ENCODE results near the gene FOXP1.

Gene FOXP1

GRCh38 chr3:71002298-71002697, 581.2 kb downstream of the FOXP1 start:
- no peak overlapping the region for H3K27ac ChIP-seq
- no peak for TF ChIP-seq CTCF (conservative IDR thresholded peaks at IDR 0.05)

DNA sequence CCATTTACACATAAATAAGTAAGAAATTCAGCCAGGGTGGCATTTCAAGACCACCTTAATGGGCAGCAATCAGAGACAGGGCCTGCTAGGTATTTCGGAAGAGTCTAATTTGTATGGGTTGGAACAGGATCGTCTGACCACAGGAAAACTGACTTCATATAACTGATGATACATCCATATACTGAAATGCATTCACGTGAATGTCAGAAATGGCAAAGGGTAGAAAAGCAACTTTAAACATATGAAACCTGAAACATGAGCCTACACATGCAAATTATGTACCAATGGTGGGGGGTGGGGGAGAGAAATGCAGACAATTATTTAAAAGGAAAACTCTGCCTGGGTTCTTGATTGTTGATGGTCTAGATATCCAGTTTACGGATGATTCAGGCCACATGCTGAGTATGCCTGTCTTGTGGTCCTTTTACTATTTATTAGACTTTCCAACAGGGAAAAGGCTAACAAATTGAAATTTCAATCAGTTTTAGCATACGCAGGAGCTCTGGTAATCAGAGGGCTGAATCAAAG, 582.2 kb downstream of the FOXP1 start:
- H3K27ac ChIP-seq, result no peak overlapping the region
- no peak for TF ChIP-seq CTCF (conservative IDR thresholded peaks at IDR 0.05)

- TF ChIP-seq CTCF (conservative IDR thresholded peaks at IDR 0.05), result no peak
Observed at GRCh38 chr3:71000483-71000882, 583.0 kb downstream of the FOXP1 start.

DNA sequence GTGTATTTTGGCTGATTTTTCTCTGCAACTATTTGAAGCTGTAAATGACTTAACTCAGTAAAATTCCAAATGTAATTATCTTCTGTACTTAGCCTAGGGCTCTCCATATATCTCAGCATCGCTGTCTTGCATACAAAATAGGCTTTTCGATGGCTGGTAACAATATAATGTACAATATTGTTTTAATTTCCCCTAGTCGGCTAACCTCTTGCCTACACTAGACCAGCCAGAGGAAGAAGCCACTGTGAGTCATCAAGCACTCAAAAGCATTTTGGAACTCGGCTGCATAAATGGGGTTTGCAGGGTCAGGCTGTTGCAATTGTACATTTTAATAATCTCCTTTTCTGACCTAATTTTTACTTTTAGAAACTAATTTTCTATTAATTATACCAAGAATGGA, 583.8 kb downstream of the FOXP1 start:
- TF ChIP-seq CTCF (conservative IDR thresholded peaks at IDR 0.05), result no peak
- no peak overlapping the region for H3K27ac ChIP-seq

More at GRCh38 chr3:71000483-71000882, 583.0 kb downstream of the FOXP1 start:
- no peak overlapping the region for H3K27ac ChIP-seq

GRCh38 chr3:70996082-70996481, 587.4 kb downstream of the FOXP1 start:
- no peak overlapping the region for H3K27ac ChIP-seq
- no peak for TF ChIP-seq CTCF (conservative IDR thresholded peaks at IDR 0.05)

DNA sequence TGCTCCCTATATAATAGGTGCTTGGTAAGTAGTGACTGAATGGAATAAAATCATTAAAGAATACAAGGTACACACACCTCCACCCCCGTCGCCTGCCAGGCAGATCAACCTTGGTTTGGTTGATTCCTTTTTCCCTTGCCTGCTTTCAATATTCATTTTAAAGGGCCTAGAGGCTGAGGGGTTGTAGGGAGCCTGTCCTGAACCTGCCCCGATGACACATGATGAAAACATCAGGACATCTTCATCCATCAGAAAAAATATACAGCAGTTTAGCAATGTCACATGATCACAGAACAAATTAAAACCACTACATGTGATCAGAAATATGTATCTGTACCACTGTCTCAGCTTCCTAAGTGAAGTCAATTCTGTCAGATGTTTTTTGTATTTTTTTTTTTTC, 588.9 kb downstream of the FOXP1 start:
- no peak for TF ChIP-seq CTCF (conservative IDR thresholded peaks at IDR 0.05)
- H3K27ac ChIP-seq, result no peak overlapping the region

DNA sequence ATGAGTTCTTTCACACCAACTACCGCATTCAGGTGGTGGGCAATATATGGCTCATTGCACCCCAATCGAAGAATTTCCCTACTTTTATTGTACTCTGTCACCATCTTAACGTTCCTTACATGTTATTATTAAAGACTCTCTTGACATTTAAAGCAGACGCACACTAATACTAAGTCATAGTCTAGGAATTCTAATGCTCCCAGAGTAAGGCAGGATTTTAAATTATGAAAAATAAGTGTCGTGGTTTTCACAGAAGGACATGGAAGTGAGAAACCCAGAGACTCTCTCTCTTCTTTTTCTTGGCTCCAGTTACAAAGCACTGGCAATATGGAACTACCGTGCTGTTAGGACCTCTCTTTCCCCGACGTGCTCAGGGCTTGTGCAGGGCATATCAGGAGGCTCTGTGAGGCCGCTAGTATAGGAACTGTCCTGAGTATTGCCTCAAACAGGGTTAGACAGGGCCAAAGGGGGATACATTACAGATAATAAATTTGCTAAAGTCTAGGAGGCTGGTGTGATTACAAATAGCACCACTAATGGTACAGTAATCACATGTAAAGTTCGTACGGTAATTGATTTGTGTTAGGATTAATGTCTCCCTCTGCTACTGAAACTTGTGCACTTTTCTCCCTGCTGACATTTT, 590.8 kb downstream of the FOXP1 start:
- H3K27ac ChIP-seq, result no peak overlapping the region
- no peak for TF ChIP-seq CTCF (conservative IDR thresholded peaks at IDR 0.05)

All from VCaP (cell line).